K562 (cell line): ENCODE data around the gene MACROD2. TPM values are rescaled to one million over a fixed set of nuclear protein-coding genes. Genes with fewer than 3 reads are reported as not detected.

Experiments used
- ATAC-seq: fragments of 200-7000 bp; cut with Tn5 transposase; 3 replicates; pipeline ENCODE4 v1.9.1; 2020; ENCODE audit warnings: moderate library complexity
- BruUV-seq: library from RNA; stranded (reverse); fragments of 400-500 nt; replicated peaks from 2 replicates; lab custom pipeline; 2021; lab: Mats Ljungman, UMichigan
- CTCF ChIA-PET: fragments of 300-600 bp; formaldehyde crosslinking; extraction: SDS; loops from one replicate; lab custom pipeline; 2021; ENCODE audit warnings: low intra/inter-chr PET ratio; lab: Yijun Ruan, JAX
- POLR2A ChIA-PET: fragments of 300-600, 350-650 bp; sonication (Branson Sonifier 250); formaldehyde crosslinking; extraction: SDS; loops from one replicate; lab custom pipeline; 2021; ENCODE audit warnings: antibody characterized with exemption, inconsistent platforms; lab: Yijun Ruan, JAX
- DNase-seq, 4 experiments: peaks; one replicate each; pipeline versions ENCODE4 v3.0.0 to v3.0.0-alpha.2; 2011 to 2018; ENCODE audit warnings: low spot score in 3 of 4, mixed read lengths in 3 of 4; ENCODE audit errors: extremely low read depth in 1 of 4
- FAIRE-seq: peaks from 2 replicates; lab custom pipeline; 2011; peaks lifted over from hg19 to GRCh38; lab: Jason Lieb, UNC
- H2AFZ ChIP-seq: 2 replicates; pipeline ENCODE4 v1.6.0; 2011; ENCODE audit warnings: low read depth, low read length, control low read depth, inconsistent platforms
- H3K27ac ChIP-seq: fragments of 200-600 bp; 3 replicates; pipeline ENCODE4 v1.8.0; 2011; ENCODE audit warnings: low read depth, mild to moderate bottlenecking, control low read depth, inconsistent platforms, low read length, moderate library complexity, mixed read lengths; ENCODE audit errors: extremely low read depth
- H3K27me3 ChIP-seq, 2 experiments: fragments of 300-600 bp in 1 of 2; 2 replicates in 1 of 2; 3 replicates in 1 of 2; pipeline versions ENCODE4 v1.6.0 to v1.8.0; 2011; ENCODE audit warnings: inconsistent platforms in 2 of 2, low read length in 2 of 2, mild to moderate bottlenecking in 1 of 2, mixed read lengths in 1 of 2, moderate library complexity in 1 of 2; ENCODE audit not compliant: control insufficient read depth in 2 of 2, insufficient read depth in 2 of 2
- H3K36me3 ChIP-seq: fragments of 300-600 bp; 3 replicates; pipeline ENCODE4 v1.8.0; 2011; ENCODE audit warnings: mild to moderate bottlenecking, low read length, inconsistent platforms; ENCODE audit not compliant: control insufficient read depth, insufficient read depth
- H3K4me1 ChIP-seq, 2 experiments: fragments of 200-600 bp in 1 of 2; replicated peaks in 1 of 2; 2 replicates in 1 of 2; 3 replicates in 1 of 2; pipeline versions ENCODE4 v1.5.1 to v1.8.0; 2011; ENCODE audit warnings: inconsistent platforms in 2 of 2, low read length in 2 of 2, mild to moderate bottlenecking in 1 of 2, mixed read lengths in 1 of 2, moderate library complexity in 1 of 2; ENCODE audit not compliant: control insufficient read depth in 2 of 2, insufficient read depth in 2 of 2
- H3K4me2 ChIP-seq: 2 replicates; pipeline ENCODE4 v1.6.1; 2011; ENCODE audit warnings: low read length, control low read depth, inconsistent platforms, mixed read lengths; ENCODE audit not compliant: insufficient read depth
- H3K4me3 ChIP-seq: fragments of 200-600 bp; sonication (generic), shearing (Covaris generic); 2 replicates; pipeline ENCODE4 v1.5.1; 2016; ENCODE audit warnings: control low read depth, inconsistent platforms
- H3K79me2 ChIP-seq: fragments of 200-600 bp; 3 replicates; pipeline ENCODE4 v1.8.0; 2011; ENCODE audit warnings: low read length, inconsistent platforms; ENCODE audit not compliant: control insufficient read depth, insufficient read depth
- H3K9ac ChIP-seq, 2 experiments: 2 replicates each; pipeline versions ENCODE4 v1.6.0 to v1.6.1; 2011; ENCODE audit warnings: low read depth in 2 of 2, low read length in 2 of 2, control low read depth in 1 of 2, inconsistent platforms in 1 of 2, mild to moderate bottlenecking in 1 of 2, mixed read lengths in 1 of 2; ENCODE audit not compliant: insufficient read depth in 1 of 2
- H3K9me1 ChIP-seq: one replicate; pipeline ENCODE4 v1.6.0; 2011; ENCODE audit warnings: inconsistent platforms, mild to moderate bottlenecking, low read length, moderate library complexity; ENCODE audit not compliant: control insufficient read depth, insufficient read depth
- H3K9me3 ChIP-seq: replicated peaks from 2 replicates; pipeline ENCODE4 v1.5.1; 2011; ENCODE audit warnings: low read depth, low read length, inconsistent platforms; ENCODE audit not compliant: control insufficient read depth, insufficient read depth
- H4K20me1 ChIP-seq: replicated peaks from 2 replicates; pipeline ENCODE4 v1.6.1; 2011; ENCODE audit warnings: low read length, inconsistent platforms, mixed read lengths; ENCODE audit not compliant: control insufficient read depth, insufficient read depth
- BHLHE40 ChIP-seq: IDR thresholded peaks from 2 replicates; pipeline ENCODE4 v1.6.1; 2011; ENCODE audit warnings: low read length, improper control_type of control experiment
- BRD9 ChIP-seq: fragments of 450-650 bp; IDR thresholded peaks from 2 replicates; pipeline ENCODE4 v1.6.1; 2018; ENCODE audit warnings: low read depth; ENCODE audit not compliant: partially characterized antibody
- GABPA ChIP-seq: fragments of 200-800 bp; sonication (Bioruptor generic); conservative IDR thresholded peaks from 2 replicates; pipeline ENCODE4 v1.6.1; 2016; ENCODE audit warnings: low read depth, missing genetic modification characterization, missing compliant biosample characterization
- GATA2 ChIP-seq: sonication (generic); formaldehyde crosslinking; IDR thresholded peaks from 2 replicates; pipeline ENCODE4 v1.4.0; 2020; ENCODE audit warnings: mild to moderate bottlenecking, missing genetic modification reagents
- MCM5 ChIP-seq: fragments of 450-650 bp; IDR thresholded peaks from 2 replicates; pipeline ENCODE4 v1.6.1; 2016; ENCODE audit warnings: low read depth
- MTA2 ChIP-seq: fragments of 450-650 bp; IDR thresholded peaks from 2 replicates; pipeline ENCODE4 v1.6.1; 2016; ENCODE audit warnings: low read depth
- SMAD3 ChIP-seq: fragments of 450-650 bp; formaldehyde crosslinking; conservative IDR thresholded peaks from 2 replicates; pipeline ENCODE4 v1.4.0; 2020; ENCODE audit warnings: mild to moderate bottlenecking
- TAF1 ChIP-seq: IDR thresholded peaks from 2 replicates; pipeline ENCODE4 v1.6.1; 2011; ENCODE audit warnings: mild to moderate bottlenecking, low read length, moderate library complexity; ENCODE audit not compliant: insufficient read depth, control insufficient read depth, severe bottlenecking; ENCODE audit errors: extremely low read depth
- TOE1 ChIP-seq, 2 experiments: fragments of 450-650 bp in 1 of 2; sonication (generic) in 1 of 2; formaldehyde crosslinking in 1 of 2; IDR thresholded peaks; 2 replicates each; pipeline versions ENCODE4 v1.7.1 to v1.8.0; 2016 to 2022; ENCODE audit warnings: borderline replicate concordance in 2 of 2, mild to moderate bottlenecking in 2 of 2, antibody characterized with exemption in 1 of 2, inconsistent platforms in 1 of 2, low read depth in 1 of 2, missing genetic modification reagents in 1 of 2, moderate library complexity in 1 of 2
- ZNF124 ChIP-seq: sonication (generic); formaldehyde crosslinking; IDR thresholded peaks from 2 replicates; pipeline ENCODE4 v1.8.1; 2022; ENCODE audit warnings: missing genetic modification reagents
- ZNF143 ChIP-seq: sonication (generic); formaldehyde crosslinking; IDR thresholded peaks from 2 replicates; pipeline ENCODE4 v1.9.0; 2022; ENCODE audit warnings: mild to moderate bottlenecking, missing genetic modification reagents
- WGBS: fragments of 100-300 bp; shearing (Covaris generic); methylation state at CpG from one replicate; pipeline ENCODE4 v1.1.6; 2016; ENCODE audit warnings: low coverage, mixed read lengths; ENCODE audit not compliant: insufficient coverage; ENCODE audit errors: missing lambda C conversion rate; 5-methylcytosine and 5-hydroxymethylcytosine counted together
- in situ Hi-C: fragments of 300-500 bp; cut with MboI; formaldehyde crosslinking; loops from 4 replicates; pipeline ENCODE4 v1.15.0; 2018; ENCODE audit warnings: inconsistent platforms, mixed read lengths
- intact Hi-C: fragments of 100-400 bp; cut with micrococcal nuclease; formaldehyde crosslinking; loops from 2 replicates; pipeline ENCODE4 v1.14.2; 2022
- polyA plus RNA-seq, 8 experiments: library from polyadenylated mRNA; depleted of rRNA in 4 of 8; stranded (reverse) in 5 of 8; unstranded in 3 of 8; fragments of >200 nt; fragmentation: Nextera tagmentation in 2 of 8; fragmentation: Illumina TruSeq in 1 of 8; extraction: Ambion mirVana in 2 of 8; extraction: Trizol in 1 of 8; gene quantifications; 2 replicates each; pipeline versions ENCODE4 v1.2.1 to v1.2.3, GENCODE V29; 2011 to 2014; ENCODE audit warnings: inconsistent platforms in 1 of 8, missing spikeins in 1 of 8
- total RNA-seq, 7 experiments: library from RNA; depleted of rRNA in 6 of 7; stranded (reverse); fragments of >200 nt in 6 of 7; fragmentation: Illumina TruSeq in 2 of 7; extraction: Trizol in 2 of 7; gene quantifications; 2 replicates each; pipeline versions ENCODE4 v1.2.1 to v1.2.3, GENCODE V29; 2011 to 2021; ENCODE audit warnings: low replicate concordance in 1 of 7
- TF ChIP-seq, protein P1 (sequence below): fragments of 150-350 bp; conservative IDR thresholded peaks from 2 replicates; pipeline ENCODE4 v1.6.1; 2014; ENCODE audit warnings: low read length
- TF ChIP-seq, protein P2 (sequence below): sonication (generic); formaldehyde crosslinking; IDR thresholded peaks from 2 replicates; pipeline ENCODE4 v1.9.0; 2022; ENCODE audit warnings: mild to moderate bottlenecking, missing genetic modification reagents
- TF ChIP-seq, protein P3 (sequence below), 2 experiments: fragments of 450-650 bp in 1 of 2; IDR thresholded peaks; 2 replicates each; pipeline ENCODE4 v1.6.1; 2011 to 2017; ENCODE audit warnings: low read depth in 2 of 2, antibody characterized with exemption in 1 of 2, borderline replicate concordance in 1 of 2, low read length in 1 of 2, mild to moderate bottlenecking in 1 of 2, mixed read lengths in 1 of 2; ENCODE audit not compliant: control insufficient read depth in 1 of 2

The MACROD2 gene
- total and polyA plus RNA-seq, 9 of the 15 experiments (the other 6 are each of a cell fraction or from before 2014, with no cell fraction given) = not detected

DNA sequence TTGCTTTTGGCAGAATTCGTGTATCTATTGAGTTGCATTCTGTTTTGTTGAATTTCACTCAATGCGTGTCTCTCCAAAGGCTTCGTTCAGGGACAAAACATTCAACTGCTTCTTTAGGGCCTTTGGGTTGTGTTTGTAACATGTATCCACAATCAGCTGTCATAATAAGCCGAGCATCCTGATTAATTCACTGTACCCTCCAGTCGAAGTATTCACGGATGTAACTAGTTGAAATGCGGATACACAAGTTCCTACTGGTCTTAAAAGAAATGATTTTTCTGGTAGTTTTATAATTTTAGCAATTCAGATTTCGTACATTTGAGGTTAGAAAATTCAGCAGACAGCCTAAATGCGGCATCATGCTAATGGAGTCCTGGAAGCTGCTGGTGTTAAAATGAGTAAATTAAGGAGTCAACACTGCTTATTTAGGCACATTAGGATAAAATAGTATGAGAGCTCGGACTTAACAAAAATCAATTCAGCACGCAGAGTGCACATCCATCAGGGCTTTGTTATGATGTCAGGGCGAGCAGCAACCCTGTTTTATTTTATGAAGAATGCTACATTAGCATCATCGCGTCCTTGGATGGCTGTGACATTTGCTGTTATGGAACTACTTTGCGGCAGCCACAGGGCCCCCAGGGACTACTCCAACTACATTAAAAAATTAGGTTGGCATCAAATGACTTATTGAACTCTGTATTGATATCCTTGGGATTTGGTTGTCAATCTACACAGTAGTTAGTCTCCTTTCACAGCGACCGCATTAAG is 831.4 kb downstream of the MACROD2 start (continued):
- TF ChIP-seq, protein P1, sequence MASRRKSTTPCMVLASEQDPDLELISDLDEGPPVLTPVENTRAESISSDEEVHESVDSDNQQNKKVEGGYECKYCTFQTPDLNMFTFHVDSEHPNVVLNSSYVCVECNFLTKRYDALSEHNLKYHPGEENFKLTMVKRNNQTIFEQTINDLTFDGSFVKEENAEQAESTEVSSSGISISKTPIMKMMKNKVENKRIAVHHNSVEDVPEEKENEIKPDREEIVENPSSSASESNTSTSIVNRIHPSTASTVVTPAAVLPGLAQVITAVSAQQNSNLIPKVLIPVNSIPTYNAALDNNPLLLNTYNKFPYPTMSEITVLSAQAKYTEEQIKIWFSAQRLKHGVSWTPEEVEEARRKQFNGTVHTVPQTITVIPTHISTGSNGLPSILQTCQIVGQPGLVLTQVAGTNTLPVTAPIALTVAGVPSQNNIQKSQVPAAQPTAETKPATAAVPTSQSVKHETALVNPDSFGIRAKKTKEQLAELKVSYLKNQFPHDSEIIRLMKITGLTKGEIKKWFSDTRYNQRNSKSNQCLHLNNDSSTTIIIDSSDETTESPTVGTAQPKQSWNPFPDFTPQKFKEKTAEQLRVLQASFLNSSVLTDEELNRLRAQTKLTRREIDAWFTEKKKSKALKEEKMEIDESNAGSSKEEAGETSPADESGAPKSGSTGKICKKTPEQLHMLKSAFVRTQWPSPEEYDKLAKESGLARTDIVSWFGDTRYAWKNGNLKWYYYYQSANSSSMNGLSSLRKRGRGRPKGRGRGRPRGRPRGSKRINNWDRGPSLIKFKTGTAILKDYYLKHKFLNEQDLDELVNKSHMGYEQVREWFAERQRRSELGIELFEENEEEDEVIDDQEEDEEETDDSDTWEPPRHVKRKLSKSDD = no peak
- TF ChIP-seq ZNF124 (CRISPR knock-in tag) = no peak
- no peak for TF ChIP-seq MCM5
- TF ChIP-seq, protein P2, sequence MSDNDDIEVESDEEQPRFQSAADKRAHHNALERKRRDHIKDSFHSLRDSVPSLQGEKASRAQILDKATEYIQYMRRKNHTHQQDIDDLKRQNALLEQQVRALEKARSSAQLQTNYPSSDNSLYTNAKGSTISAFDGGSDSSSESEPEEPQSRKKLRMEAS (CRISPR knock-in tag) = no peak
- TF ChIP-seq GABPA (tag) = no peak
- TF ChIP-seq MTA2 = no peak

DNA sequence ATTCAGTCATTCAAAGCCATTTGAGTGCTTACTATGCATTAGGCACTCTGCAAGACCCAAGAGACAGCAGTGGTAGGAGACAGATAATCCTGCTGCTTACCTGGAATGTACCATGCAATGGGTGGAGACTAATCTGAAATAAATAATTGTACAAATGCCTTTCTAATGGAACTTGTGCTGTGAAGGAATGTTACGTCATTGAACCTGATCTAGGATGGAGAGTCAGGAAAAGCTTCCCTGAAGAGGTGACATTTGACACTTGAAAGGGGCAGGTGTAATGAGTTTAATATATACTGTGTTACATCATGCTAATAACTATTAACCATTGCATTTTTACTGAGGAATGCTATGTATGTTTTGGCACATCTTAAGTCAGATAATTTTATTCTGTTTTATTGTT is 833.1 kb downstream of the MACROD2 start:
- H3K9ac ChIP-seq = no peak overlapping the region
- DNase-seq (no peak), ATAC-seq (no peak), FAIRE-seq (no peak)
- no TSS peak for BruUV-seq
- H3K4me1 ChIP-seq = no peaks in the 10 kb centered on the region
- in situ Hi-C loops (no loop called here), intact Hi-C loops (no loop called here)
- no peak overlapping the region for H3K4me2 ChIP-seq
- H3K9me3 ChIP-seq = no peaks in the 10 kb centered on the region
- no peaks in the 10 kb centered on the region for H4K20me1 ChIP-seq
- H3K27ac ChIP-seq = no peak overlapping the region
- WGBS = 0% methylated on average over 1 of the region's 1 CpG
- POLR2A ChIA-PET = no interaction called here
- no peaks in the 10 kb centered on the region for H3K27me3 ChIP-seq
- H3K79me2 ChIP-seq = no peaks in the 10 kb centered on the region
- CTCF ChIA-PET = no interaction called here
- no peak overlapping the region for H2AFZ ChIP-seq
- H3K4me3 ChIP-seq = no peak overlapping the region
- H3K36me3 ChIP-seq = no peaks in the 10 kb centered on the region
- no peaks in the 10 kb centered on the region for H3K9me1 ChIP-seq
- TF ChIP-seq SMAD3 (CRISPR knock-in tag) (no peak), TOE1 (IDR thresholded peaks at IDR 0.05; ENCODE audit: borderline replicate concordance) (no peak), TOE1 (CRISPR knock-in tag; IDR thresholded peaks at IDR 0.05; ENCODE audit: borderline replicate concordance, low read depth) (no peak), BRD9 (no peak), ZNF143 (no peak), BHLHE40 (no peak), TAF1 (no peak), GATA2 (CRISPR knock-in tag) (no peak)
- TF ChIP-seq, protein P3, sequence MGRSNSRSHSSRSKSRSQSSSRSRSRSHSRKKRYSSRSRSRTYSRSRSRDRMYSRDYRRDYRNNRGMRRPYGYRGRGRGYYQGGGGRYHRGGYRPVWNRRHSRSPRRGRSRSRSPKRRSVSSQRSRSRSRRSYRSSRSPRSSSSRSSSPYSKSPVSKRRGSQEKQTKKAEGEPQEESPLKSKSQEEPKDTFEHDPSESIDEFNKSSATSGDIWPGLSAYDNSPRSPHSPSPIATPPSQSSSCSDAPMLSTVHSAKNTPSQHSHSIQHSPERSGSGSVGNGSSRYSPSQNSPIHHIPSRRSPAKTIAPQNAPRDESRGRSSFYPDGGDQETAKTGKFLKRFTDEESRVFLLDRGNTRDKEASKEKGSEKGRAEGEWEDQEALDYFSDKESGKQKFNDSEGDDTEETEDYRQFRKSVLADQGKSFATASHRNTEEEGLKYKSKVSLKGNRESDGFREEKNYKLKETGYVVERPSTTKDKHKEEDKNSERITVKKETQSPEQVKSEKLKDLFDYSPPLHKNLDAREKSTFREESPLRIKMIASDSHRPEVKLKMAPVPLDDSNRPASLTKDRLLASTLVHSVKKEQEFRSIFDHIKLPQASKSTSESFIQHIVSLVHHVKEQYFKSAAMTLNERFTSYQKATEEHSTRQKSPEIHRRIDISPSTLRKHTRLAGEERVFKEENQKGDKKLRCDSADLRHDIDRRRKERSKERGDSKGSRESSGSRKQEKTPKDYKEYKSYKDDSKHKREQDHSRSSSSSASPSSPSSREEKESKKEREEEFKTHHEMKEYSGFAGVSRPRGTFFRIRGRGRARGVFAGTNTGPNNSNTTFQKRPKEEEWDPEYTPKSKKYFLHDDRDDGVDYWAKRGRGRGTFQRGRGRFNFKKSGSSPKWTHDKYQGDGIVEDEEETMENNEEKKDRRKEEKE (IDR thresholded peaks at IDR 0.05; ENCODE audit: borderline replicate concordance in 1 of 2, control insufficient read depth in 1 of 2, low read depth in 2 of 2, low read length in 1 of 2) = no peak
